Progenitor cell of endocrine pancreas (in vitro differentiated cells): Measurements from ENCODE around the gene PRM3. TPM values are rescaled to one million over a fixed set of nuclear protein-coding genes. Genes with fewer than 3 reads are reported as not detected.
"Not testable (repeated sequence)": the region's sequence is repeated elsewhere in the genome, so short reads cannot be mapped to it uniquely, and the experiment has no call there.

Experiments
- DNase-seq: peaks from one replicate; pipeline ENCODE4 v3.0.0; 2021; ENCODE audit warnings: low spot score; ENCODE audit not compliant: unreplicated experiment
- H3K27ac Mint-ChIP-seq: 2 replicates; pipeline ENCODE4 v1.8.0; 2021; ENCODE audit warnings: mild to moderate bottlenecking, moderate library complexity, mixed read lengths
- H3K27me3 Mint-ChIP-seq: 2 replicates; pipeline ENCODE4 v1.8.0; 2021; ENCODE audit warnings: mixed read lengths
- H3K36me3 Mint-ChIP-seq: 2 replicates; pipeline ENCODE4 v1.8.0; 2022; ENCODE audit warnings: mixed read lengths; ENCODE audit not compliant: insufficient read depth
- H3K4me1 Mint-ChIP-seq: 2 replicates; pipeline ENCODE4 v1.8.0; 2021; ENCODE audit warnings: low read depth, mixed read lengths
- H3K4me3 Mint-ChIP-seq: 2 replicates; pipeline ENCODE4 v1.8.0; 2021; ENCODE audit warnings: low read depth, mild to moderate bottlenecking, moderate library complexity, mixed read lengths
- H3K9me3 Mint-ChIP-seq: 2 replicates; pipeline ENCODE4 v1.8.0; 2021; ENCODE audit warnings: low read depth, mixed read lengths
- CTCF ChIP-seq: fragments of 200-600 bp; sonication (generic); IDR thresholded peaks from one replicate; pipeline ENCODE4 v1.5.0; 2021; ENCODE audit warnings: antibody characterized with exemption, mild to moderate bottlenecking; ENCODE audit not compliant: unreplicated experiment
- total RNA-seq: library from RNA; stranded (reverse); gene quantifications from 2 replicates; pipeline ENCODE4 v1.2.1, GENCODE V29; 2021

The PRM3 gene
- total RNA-seq, 1 donor from 2014 or later = not detected

- Mint-ChIP-seq H3K36me3 (no peaks in the 10 kb centered on the region), H3K27ac (peak overlapping the region; percentile 20)
These were observed 28.4 kb upstream of the PRM3 start for GRCh38 chr16:11301645-11302501.

GRCh38 chr16:11300560-11300892, 27.1 kb upstream of the PRM3 start:
- Mint-ChIP-seq H3K4me1 (peaks cover 21% of the 10 kb centered on the region), H3K9me3 (no peaks in the 10 kb centered on the region), H3K27ac (no peak overlapping the region), H3K4me3 (no peak overlapping the region), H3K27me3 (no peaks in the 10 kb centered on the region), H3K36me3 (no peaks in the 10 kb centered on the region)
- DNase-seq = no peak
- TF ChIP-seq CTCF = no peak

More at GRCh38 chr16:11301645-11302501, 28.4 kb upstream of the PRM3 start:
- TF ChIP-seq CTCF = no peak
- Mint-ChIP-seq H3K4me1 (peaks cover 14% of the 10 kb centered on the region), H3K9me3 (no peaks in the 10 kb centered on the region), H3K4me3 (no peak overlapping the region), H3K27me3 (no peaks in the 10 kb centered on the region)
- no peak for DNase-seq

GRCh38 chr16:11299865-11300559, 26.6 kb upstream of the PRM3 start:
- Mint-ChIP-seq H3K27ac (no peak overlapping the region), H3K36me3 (no peaks in the 10 kb centered on the region), H3K4me1 (peaks cover 21% of the 10 kb centered on the region), H3K9me3 (no peaks in the 10 kb centered on the region), H3K27me3 (no peaks in the 10 kb centered on the region), H3K4me3 (no peak overlapping the region)
- TF ChIP-seq CTCF = no peak
- no peak for DNase-seq

GRCh38 chr16:11298950-11299547, 25.6 kb upstream of the PRM3 start:
- H3K9me3 Mint-ChIP-seq, H3K36me3 Mint-ChIP-seq, H3K27ac Mint-ChIP-seq, H3K27me3 Mint-ChIP-seq, DNase-seq, H3K4me3 Mint-ChIP-seq: not testable (repeated sequence)
- peaks cover 23% of the 10 kb centered on the region for H3K4me1 Mint-ChIP-seq

GRCh38 chr16:11298143-11298900, 24.9 kb upstream of the PRM3 start:
- Mint-ChIP-seq H3K9me3 (no peaks in the 10 kb centered on the region), H3K27ac (no peak overlapping the region), H3K27me3 (no peaks in the 10 kb centered on the region), H3K36me3 (no peaks in the 10 kb centered on the region), H3K4me1 (peaks cover 23% of the 10 kb centered on the region), H3K4me3 (no peak overlapping the region)
- DNase-seq = no peak
- TF ChIP-seq CTCF = no peak
